Erythroblast (primary cell): ENCODE results near the gene FBXL17.

Experiments
- GATA1 ChIP-seq: IDR thresholded peaks from 2 replicates; pipeline ENCODE4 v1.6.1; 2011; ENCODE audit warnings: low read depth, mild to moderate bottlenecking, control low read depth, low read length, moderate library complexity
- POLR2A ChIP-seq: IDR thresholded peaks from 2 replicates; pipeline ENCODE4 v1.6.1; 2011; ENCODE audit warnings: mild to moderate bottlenecking, low read length

DNA sequence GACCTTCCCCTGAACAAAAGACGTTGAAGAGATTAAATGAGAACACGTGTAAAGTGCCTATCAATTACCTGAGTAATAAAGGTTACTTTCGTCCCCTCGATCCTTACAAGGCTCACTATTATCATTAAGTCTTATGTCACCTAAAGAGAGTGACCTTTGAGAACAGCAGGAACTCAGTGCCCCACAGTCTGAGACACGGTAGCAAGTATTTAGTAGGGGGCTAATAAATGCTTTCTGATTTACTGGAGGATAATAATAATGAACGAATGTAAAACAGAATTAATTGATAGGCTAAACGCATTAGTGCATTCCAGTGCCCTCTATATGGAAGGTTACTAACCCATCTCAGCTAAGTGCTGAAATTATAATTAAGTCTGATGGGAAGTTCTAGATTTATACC is 199.9 kb downstream of the FBXL17 start:
- TF ChIP-seq POLR2A (no peak), GATA1 (no peak)
